ENCODE results near the gene VSX1. TPM values are rescaled to one million over a fixed set of nuclear protein-coding genes. Genes with fewer than 3 reads are reported as not detected.

VSX1 gene
- total and polyA plus RNA-seq, 2 of the 4 experiments (the other 2 are of a cell fraction) = not detected

DNA sequence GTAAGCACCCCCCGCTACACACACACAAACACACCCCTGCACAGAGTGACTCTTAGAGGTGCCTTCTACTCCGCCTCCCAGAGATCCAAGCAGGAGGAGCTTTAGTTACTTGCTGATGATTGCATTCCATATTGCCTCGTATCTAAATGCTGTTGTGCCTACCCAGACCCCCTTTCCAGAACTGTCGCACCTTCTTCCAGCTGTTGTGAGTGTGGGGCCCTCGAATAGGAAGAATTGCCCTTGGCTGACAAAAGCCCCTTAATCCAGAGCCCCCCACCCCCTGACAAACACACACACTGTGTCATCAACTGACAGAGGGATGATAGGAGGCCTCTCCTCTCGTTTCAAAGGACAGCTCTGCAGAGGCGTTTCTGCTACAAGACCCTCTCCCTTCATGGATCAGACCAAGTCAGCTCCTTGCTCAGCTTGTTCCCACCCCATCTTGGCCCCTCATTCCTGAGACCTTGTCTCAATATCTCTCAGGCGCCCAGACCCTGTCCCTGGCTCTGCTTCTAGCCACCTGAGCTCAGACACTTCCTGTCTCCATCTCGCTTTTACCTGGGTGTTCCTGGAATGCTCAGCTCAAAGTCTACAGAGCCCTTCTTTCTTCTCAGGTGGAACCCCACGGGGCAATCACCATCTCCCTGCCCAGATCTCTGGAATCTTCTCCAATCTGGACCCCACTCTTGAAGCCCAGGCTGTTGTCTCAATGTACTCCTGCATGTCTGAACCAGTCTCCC is 4.0 kb upstream of the VSX1 start:
- no TSS peak for BruUV-seq (replicated peaks)
- CTCF ChIA-PET = no interaction called here

More for the DNA sequence above, 4.0 kb upstream of the VSX1 start:
- H4K91ac ChIP-seq (ENCODE audit: insufficient read depth, low read depth, low read length) = no peak overlapping the region
- DNase-seq = no peak
- H3K23ac ChIP-seq (ENCODE audit: low read depth, low read length) = no peak overlapping the region
- POLR2A ChIA-PET (ENCODE audit: unreplicated experiment) = no interaction called here
- H2BK5ac ChIP-seq (ENCODE audit: low read depth, low read length, poor library complexity, severe bottlenecking) = no peak overlapping the region
- no peak overlapping the region for H3K27ac ChIP-seq (ENCODE audit: insufficient read depth, low read length)
- H3K9me1 ChIP-seq (ENCODE audit: insufficient read depth, low read length) = no peaks in the 10 kb centered on the region
- H2AK9ac ChIP-seq (replicated peaks; ENCODE audit: low read depth, low read length, poor library complexity) = no peak overlapping the region
- no peaks in the 10 kb centered on the region for H3K9me3 ChIP-seq (ENCODE audit: control insufficient read depth, insufficient read depth, low read length)
- no peak overlapping the region for H2AK5ac ChIP-seq (ENCODE audit: low read depth, low read length)
- no peak for ATAC-seq (ENCODE audit: low read depth)
- dilution Hi-C loops (cut with HindIII; ENCODE audit: low sequenced_read_pairs, unreplicated experiment) = no loop called here
- no peak overlapping the region for H3K4me3 ChIP-seq (ENCODE audit: insufficient read depth, low read depth, low read length)
- H4K8ac ChIP-seq (ENCODE audit: low read depth in 2 of 2, low read length in 2 of 2) = no peak overlapping the region
- no peak overlapping the region for H3K56ac ChIP-seq (ENCODE audit: extremely low read depth, insufficient read depth, low read length)
- no peak overlapping the region for H3K9ac ChIP-seq (ENCODE audit: low read depth, low read length)
- no peak overlapping the region for H4K5ac ChIP-seq (ENCODE audit: low read depth, low read length)
- H3K36me3 ChIP-seq (ENCODE audit: control insufficient read depth, insufficient read depth, low read length) = no peaks in the 10 kb centered on the region
- TF ChIP-seq BHLHE40 (IDR thresholded peaks at IDR 0.05; ENCODE audit: low read depth, low read length) (no peak), FOS (IDR thresholded peaks at IDR 0.05; ENCODE audit: low read depth, low read length) (no peak), CEBPB (IDR thresholded peaks at IDR 0.05; ENCODE audit: low read depth, low read length) (no peak), RAD21 (IDR thresholded peaks at IDR 0.05; ENCODE audit: low read length) (no peak), MAFK (IDR thresholded peaks at IDR 0.05; ENCODE audit: low read depth, low read length) (no peak), MXI1 (IDR thresholded peaks at IDR 0.05; ENCODE audit: borderline replicate concordance, low read depth, low read length) (no peak), POLR2A (IDR thresholded peaks at IDR 0.05; ENCODE audit: low read depth, low read length) (no peak), NFE2L2 (IDR thresholded peaks at IDR 0.05; ENCODE audit: low read depth, low read length) (no peak), CHD1 (IDR thresholded peaks at IDR 0.05; ENCODE audit: low read depth, low read length) (no peak), MAZ (IDR thresholded peaks at IDR 0.05; ENCODE audit: borderline replicate concordance, low read depth, low read length) (no peak), SMC3 (IDR thresholded peaks at IDR 0.05; ENCODE audit: low read depth, low read length) (no peak), RCOR1 (IDR thresholded peaks at IDR 0.05; ENCODE audit: insufficient replicate concordance, low read length) (no peak), RFX5 (IDR thresholded peaks at IDR 0.05; ENCODE audit: low read depth, low read length) (no peak)
- TF ChIP-seq, protein P1, sequence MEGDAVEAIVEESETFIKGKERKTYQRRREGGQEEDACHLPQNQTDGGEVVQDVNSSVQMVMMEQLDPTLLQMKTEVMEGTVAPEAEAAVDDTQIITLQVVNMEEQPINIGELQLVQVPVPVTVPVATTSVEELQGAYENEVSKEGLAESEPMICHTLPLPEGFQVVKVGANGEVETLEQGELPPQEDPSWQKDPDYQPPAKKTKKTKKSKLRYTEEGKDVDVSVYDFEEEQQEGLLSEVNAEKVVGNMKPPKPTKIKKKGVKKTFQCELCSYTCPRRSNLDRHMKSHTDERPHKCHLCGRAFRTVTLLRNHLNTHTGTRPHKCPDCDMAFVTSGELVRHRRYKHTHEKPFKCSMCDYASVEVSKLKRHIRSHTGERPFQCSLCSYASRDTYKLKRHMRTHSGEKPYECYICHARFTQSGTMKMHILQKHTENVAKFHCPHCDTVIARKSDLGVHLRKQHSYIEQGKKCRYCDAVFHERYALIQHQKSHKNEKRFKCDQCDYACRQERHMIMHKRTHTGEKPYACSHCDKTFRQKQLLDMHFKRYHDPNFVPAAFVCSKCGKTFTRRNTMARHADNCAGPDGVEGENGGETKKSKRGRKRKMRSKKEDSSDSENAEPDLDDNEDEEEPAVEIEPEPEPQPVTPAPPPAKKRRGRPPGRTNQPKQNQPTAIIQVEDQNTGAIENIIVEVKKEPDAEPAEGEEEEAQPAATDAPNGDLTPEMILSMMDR (conservative IDR thresholded peaks at IDR 0.05; ENCODE audit: low read depth, low read length) = no peak
- TF ChIP-seq, protein P2, sequence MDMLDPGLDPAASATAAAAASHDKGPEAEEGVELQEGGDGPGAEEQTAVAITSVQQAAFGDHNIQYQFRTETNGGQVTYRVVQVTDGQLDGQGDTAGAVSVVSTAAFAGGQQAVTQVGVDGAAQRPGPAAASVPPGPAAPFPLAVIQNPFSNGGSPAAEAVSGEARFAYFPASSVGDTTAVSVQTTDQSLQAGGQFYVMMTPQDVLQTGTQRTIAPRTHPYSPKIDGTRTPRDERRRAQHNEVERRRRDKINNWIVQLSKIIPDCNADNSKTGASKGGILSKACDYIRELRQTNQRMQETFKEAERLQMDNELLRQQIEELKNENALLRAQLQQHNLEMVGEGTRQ (IDR thresholded peaks at IDR 0.05; ENCODE audit: low read depth, low read length) = no peak
- TF ChIP-seq, protein P3, sequence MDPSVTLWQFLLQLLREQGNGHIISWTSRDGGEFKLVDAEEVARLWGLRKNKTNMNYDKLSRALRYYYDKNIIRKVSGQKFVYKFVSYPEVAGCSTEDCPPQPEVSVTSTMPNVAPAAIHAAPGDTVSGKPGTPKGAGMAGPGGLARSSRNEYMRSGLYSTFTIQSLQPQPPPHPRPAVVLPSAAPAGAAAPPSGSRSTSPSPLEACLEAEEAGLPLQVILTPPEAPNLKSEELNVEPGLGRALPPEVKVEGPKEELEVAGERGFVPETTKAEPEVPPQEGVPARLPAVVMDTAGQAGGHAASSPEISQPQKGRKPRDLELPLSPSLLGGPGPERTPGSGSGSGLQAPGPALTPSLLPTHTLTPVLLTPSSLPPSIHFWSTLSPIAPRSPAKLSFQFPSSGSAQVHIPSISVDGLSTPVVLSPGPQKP (IDR thresholded peaks at IDR 0.05; ENCODE audit: borderline replicate concordance, low read depth, low read length) = no peak
- no peak overlapping the region for H3K14ac ChIP-seq (replicated peaks; ENCODE audit: low read depth, low read length)
- no peak overlapping the region for H3K18ac ChIP-seq (ENCODE audit: low read depth, low read length)
- WGBS, 2 experiments (ENCODE audit: extremely low coverage in 2 of 2, insufficient read length in 1 of 2) = 55% methylated on average over 4 of the region's 10 CpGs; no CpG with 5 or more reads in 1 of the 2 experiments
- H2AFZ ChIP-seq (replicated peaks; ENCODE audit: low read length, poor library complexity) = no peak overlapping the region
- in situ Hi-C loops (cut with MboI; ENCODE audit: low sequenced_read_pairs) = no loop called here
- no peak overlapping the region for H2BK15ac ChIP-seq (ENCODE audit: low read depth, low read length)
- no peaks in the 10 kb centered on the region for H3K79me1 ChIP-seq (ENCODE audit: low read depth in 1 of 2, low read length in 2 of 2)
- H2BK120ac ChIP-seq (ENCODE audit: low read depth, low read length) = no peak overlapping the region
- no peaks in the 10 kb centered on the region; the same call in 1 of the 2 replicates for H3K4me1 ChIP-seq (ENCODE audit: control insufficient read depth, insufficient read depth, low read length)
- no peaks in the 10 kb centered on the region; the same call in 1 of the 2 replicates for H4K20me1 ChIP-seq (ENCODE audit: insufficient read depth, low read length)
- intact Hi-C loops (cut with micrococcal nuclease) = no loop called here
- H3K4ac ChIP-seq (ENCODE audit: low read depth, low read length) = no peak overlapping the region
- H3K27me3 ChIP-seq (ENCODE audit: control insufficient read depth, insufficient read depth, low read length) = peaks cover 76% of the 10 kb centered on the region
- no peak overlapping the region for H2BK20ac ChIP-seq (ENCODE audit: low read depth, low read length)
- no peak overlapping the region for H3K4me2 ChIP-seq (ENCODE audit: low read depth, low read length)

Measured in IMR-90 (cell line).